CD4-positive, alpha-beta T cell treated with Interleukin-2 at 100 ng/mL for 4 hours (primary cell): ENCODE data around the gene PEAK1.

Experiments
- DNase-seq: peaks from one replicate; pipeline ENCODE4 v3.0.0-alpha.2; 2020; ENCODE audit warnings: low spot score

PEAK1 gene

DNA sequence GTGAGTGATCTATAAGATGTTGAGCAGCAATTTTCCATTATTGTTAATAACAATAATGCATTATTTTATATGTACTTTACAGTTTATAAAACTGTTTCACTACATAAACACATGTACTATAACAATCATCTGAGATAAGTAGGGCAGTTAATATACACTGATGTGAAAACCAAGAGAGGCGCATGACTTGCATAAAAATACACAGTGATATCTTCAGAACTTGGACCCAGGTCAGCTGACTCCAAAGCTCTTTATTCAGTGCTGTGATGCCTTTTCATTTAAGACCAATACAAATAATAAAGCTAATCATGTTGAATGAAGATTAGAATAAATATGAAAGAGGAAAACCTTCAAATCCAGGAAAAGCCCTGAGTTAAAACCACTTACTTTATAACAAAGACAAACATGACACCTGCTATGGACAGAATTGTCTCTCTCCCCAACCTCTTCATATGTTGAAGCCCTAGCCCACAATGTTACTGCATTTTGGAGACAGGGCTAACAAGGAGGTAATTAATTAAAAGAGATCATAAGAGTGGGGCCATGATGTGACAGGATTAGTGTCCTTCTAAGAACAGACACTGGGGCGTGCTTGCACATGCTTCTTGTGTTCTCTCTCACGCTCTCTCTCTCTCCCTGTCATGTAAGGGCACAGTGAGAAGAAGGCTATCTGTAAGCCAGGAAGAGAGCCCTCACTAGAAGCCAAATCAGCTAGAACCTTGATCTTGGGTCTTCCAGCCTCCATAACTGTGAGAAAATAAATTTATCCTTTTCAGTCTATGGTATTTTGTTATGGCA is 293.2 kb downstream of the PEAK1 start:
- no peak for DNase-seq

DNA sequence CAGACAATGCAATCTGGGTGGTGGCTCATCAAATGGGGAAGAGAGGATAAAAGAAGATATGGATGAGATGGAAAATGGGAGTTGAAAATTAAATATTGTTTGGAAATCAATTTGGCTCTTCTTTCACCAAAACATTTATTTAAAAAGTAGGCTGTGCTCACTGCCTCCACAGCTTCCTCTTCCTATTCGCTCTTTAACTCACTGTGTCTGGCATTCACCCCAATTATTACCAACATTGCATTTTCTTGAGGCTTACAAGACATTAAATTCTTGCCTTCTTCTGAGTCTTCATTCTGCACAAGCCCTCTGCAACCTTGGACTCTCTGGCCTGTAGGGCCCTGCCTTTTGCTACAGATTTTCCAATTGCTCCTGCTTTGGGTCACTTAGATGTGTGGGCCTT is 296.1 kb downstream of the PEAK1 start:
- no peak for DNase-seq

DNA sequence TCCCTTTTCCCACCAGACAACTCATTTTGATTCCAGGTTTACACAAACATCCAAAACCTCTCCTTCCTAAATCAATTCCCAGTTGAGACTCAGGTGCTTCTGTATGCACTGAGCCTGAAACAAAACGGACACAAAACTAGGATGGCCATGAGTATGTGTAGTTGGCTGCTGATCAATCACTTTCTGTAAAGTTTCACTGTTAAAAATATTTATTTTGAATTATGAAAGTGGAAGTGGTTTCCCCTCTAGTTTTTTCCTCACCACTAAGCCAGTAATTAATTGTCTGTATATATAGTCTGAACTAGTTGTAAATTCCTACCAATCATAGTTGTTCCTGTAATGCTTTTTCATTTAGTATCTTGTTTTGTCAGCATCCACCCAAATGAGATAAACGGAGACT is 297.3 kb downstream of the PEAK1 start:
- DNase-seq: no peak

DNA sequence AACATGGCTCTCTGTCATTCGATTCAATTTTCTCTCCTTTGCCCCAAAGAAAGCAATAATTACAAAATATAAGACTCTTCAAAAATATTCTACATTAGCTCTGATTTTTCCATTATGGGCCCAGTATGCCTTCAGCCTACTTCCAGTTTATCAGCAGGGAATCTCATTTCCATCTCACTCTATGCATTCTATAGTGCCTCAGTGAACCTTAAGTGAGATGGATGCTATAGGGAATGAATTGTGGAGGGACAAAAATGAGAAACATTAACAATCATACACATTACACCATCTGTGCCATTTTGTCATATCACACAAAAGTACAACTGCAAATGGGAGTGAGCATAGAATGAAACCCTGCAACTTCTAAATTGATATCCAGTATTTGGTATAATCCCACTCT is 298.3 kb downstream of the PEAK1 start:
- no peak for DNase-seq

DNA sequence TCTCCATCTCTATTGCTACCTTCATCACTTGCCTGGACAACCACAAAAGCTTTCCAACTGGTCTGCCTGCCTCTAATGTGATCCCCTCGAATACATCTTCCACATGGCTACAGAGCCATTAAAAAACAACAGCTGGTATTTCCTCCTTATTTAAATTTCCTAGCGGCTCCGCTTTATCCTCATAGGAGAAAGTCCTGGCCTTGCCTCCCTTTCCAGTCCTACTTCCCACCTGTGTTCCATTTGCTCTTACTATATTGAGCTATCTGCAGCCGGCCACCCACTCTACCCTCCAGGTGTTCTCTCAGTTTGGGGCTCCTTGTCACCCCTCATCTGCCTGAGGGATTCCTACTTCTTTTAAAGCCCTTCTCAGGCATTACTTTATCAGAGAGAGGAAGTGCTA is 299.3 kb downstream of the PEAK1 start:
- DNase-seq: no peak

DNA sequence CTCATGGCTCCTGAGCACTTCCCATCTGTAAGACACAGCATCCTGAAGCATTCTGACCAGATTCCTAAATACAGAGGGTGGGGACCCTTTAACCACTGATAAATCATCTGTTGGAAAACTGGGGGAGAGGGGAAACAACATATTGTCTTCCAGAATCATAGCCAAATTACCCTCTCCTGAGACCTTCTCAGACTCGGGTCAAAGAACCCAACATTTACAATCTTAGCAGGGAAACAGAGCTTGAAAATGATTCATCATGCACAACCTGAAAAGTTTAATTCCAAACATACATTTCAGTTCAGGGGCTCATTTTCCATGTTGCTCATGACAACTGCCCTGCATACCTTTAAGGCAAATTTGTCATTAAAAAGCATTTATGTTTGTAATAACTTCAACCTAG is 300.5 kb downstream of the PEAK1 start:
- no peak for DNase-seq

DNA sequence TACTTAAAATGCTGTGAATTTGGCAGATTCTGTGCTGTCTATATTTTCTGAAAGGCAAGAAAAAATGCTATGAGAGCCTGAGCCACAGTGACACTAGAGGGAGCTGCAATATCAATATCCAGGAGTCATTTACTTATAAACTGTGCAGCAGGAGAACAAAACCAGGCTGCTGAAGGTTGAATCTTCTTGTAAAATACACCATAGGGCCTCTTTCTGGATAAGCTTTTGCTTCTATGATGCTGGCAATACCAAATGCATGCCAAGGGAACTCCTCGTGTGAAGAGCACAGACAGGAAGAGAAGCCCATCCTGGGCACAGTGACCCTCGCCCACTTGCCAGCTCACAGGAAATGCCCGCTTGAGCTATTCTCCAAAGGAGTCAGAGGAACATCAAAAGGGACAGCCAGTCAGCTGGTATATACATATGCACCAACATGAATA is 301.0 kb downstream of the PEAK1 start:
- DNase-seq: peak; percentile 50

DNA sequence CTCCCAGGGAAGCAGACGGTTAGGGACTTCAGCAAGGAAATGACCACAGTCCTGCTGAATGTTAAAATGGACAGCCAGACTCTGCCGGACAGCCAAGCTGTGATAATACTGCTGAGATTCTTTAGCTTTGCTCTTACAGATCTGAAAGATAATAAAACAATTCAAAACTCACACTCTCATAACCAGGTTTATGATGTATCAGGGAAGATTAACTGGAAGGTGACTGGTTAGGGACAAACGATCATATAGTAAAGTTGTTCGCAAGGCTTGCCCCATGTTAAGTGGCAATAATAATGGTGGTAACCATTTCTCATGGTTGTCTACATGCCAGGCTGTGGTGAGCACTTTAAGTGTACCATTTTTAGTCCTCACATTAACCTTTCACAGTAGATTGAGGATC is 304.7 kb downstream of the PEAK1 start:
- DNase-seq: no peak

DNA sequence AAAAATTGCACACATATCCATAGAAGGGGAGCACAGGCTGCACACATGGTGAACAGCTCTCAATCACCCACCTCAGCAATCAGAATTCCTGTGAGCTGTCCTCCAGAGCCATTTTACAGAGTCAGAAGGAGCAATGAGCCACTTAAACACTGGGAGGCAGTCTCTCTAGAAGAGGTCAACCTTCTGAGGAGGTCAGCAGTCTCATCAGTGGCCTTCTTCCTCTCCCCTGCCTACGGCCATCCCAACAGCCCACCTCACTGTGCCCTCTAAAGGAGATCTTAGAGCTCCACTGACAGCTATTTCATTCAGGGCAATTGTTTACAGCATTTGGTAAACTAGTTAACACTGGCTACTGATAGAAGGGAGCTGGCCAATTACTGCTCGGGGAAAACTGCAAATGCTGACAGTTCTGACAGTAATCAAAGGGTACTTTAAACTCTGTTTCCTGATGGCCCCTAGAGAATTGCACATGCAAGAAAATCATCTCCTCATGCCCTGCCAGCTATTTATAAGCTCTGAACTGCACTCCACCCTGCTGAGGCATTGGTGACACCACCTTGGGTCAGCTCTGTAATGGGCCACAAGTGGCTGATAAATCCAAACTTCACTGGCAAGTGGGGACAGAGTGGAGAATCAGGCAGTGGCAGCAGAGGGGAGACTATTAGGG is 306.9 kb downstream of the PEAK1 start:
- no peak for DNase-seq

DNA sequence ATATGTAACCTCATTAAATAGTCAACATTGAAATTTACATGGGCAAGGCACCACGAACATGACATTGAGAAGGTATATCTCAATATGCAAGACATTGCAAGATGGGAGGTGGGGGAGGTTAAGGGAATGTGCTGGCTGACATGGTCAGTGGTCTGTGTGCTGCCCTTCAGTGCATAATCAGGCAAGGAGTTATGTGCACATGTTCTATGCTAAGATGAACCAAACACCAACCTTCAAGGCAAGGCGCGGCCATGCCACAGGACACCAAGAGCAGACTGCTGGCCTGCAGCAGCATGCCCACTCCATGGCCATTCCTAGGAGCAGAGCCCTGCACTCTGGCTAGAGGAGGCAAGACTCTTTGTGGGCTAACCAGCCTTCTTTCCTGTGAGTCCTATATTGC is 308.1 kb downstream of the PEAK1 start:
- no peak for DNase-seq

DNA sequence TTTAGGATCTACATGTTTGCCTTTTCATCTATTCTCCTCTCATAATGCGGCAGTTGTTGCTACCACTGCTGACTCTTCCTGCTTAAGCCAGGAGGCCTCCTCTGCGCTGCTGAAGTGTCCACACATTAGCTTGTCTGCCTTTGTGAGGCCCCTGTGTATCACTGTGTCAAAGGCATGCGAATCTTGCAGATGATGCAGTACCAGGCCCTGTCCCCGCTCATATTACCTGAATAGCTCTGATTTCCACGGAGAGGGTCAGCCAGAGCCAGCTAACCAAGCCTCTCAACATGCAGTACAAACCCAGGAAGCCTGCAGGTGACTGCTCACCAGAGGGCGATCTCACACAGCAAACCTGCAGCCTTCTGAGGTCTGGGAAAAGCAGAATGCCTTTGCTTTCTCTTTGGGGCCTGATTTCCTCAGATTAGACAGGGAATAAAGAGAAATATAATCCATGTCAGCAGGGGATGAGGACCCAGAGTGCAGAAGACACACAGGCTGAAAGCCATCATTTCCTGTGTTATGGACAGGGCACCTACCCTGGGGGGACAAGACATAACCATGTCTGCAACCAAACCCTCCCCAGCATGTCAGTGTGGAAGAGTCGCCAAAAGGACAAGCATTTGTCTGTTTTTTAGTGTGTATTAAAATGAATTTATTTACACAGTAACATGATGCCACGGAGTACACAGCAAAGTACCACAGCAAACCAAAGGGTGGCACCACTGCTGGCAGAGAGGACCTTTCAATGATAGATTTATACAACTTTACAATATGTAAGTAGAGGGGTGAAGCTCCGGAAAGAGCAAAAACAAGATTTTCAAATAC is 312.2 kb downstream of the PEAK1 start:
- DNase-seq: peak; percentile 10

DNA sequence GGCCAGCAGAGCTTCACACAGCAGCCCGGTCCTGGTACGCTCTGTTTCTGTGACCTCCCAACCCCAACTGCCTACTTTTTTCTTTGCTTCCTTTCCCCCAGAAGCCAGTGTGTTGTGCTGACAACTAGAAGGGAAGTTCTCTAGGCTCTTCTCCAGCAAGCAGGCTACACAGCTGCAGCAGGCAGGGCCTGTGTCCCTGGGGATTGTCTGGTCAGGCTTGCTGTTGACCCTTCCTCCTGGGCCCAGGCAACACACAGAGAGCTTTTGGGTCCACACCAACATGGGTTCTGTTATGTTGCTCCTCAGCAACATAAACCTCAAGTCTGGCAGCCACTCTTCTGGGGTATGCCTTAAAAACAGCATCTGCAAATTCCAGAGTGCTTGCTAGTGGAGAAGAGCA is 312.8 kb downstream of the PEAK1 start:
- no peak for DNase-seq

DNA sequence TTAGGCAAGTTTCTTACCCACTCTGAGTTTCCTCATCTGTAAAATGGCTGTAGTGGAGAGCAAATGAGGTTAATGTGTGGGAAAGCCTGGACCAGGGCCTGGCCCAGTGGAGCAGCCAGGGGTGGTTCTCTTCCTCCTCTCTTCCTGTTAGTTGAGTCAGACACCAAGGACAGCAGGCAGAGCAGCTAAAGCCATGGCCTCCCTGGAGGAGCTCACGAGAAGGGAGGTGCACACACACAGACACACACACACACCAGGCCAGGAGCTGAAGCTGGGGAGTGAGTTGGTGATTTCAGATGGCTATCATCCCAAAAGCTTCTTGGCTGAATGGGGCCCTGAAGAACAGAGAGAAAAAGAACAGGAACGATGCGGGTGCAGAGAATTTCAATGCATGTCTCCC is 315.7 kb downstream of the PEAK1 start:
- no peak for DNase-seq

DNA sequence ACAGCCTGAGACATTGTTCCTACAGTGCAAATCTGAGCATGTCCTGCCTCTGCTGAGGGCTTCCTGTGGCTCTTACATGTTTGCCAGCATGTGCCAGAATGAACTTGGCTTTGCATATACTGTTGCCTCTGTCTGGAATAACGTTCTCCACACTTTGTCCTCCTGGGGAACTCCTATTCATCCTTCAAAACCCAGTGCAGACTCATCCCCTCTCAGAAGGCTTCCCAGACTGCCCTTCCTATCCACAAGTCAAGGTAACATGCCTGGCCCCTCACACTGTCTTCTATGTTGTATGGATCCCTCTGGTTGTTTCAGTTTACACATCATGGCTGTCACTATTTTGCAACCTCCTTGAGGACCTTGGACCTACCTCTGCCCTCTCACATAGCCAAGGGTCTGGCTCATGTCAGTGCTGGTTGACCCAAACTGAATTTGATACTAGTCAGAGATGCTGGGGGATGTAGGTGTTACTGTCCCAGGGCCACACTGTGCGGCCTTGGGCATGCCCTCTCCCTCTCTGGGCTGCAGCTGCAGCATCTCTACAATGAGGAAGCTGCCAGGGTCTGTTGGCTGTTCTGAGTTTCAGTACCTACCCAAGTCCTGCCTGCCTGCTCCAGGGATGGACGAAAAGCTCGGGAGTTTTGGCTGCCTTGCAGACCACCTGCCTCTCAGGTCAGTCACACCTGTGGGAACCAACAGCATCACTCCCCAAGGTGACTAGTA is 320.0 kb downstream of the PEAK1 start:
- DNase-seq: no peak

DNA sequence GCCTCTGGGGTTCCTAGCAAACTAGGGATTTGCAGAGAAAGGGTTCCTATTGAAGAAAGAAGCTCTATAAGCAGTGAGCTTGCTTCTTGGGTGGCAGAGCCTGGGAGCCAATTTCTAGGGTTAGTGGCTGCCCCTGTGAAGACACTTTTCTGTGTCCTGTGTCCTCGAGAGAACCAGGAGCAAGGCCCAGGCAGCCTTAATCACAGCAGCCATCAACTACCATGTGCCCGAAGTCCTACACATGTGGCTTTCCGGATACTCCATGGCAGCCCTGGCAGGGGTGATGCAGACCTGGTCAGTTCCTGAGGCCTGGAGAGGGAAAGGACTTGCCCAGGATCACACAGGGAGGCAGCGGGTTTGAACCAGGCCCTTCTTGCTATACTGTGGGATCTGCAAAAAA is 321.3 kb downstream of the PEAK1 start:
- no peak for DNase-seq

DNA sequence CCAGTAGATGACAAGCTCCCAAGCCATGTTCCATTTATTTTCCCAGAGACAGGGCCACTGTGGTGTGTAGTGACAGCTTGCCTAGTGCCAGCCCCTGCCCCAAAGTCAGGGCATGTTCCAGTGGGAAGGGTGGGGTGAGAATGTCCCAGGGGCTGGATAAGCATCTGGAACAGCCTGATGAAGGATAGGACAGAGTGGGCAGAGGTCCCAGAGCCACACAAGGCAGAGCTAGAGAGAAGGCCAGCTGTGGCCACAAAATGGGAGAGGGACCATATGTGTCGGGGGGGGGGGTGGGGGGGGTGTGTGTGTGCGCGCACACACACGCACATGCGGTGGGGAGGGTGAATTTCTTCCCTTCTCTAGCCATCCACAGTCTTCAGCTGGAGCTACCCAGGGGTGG is 322.0 kb downstream of the PEAK1 start:
- no peak for DNase-seq

DNA sequence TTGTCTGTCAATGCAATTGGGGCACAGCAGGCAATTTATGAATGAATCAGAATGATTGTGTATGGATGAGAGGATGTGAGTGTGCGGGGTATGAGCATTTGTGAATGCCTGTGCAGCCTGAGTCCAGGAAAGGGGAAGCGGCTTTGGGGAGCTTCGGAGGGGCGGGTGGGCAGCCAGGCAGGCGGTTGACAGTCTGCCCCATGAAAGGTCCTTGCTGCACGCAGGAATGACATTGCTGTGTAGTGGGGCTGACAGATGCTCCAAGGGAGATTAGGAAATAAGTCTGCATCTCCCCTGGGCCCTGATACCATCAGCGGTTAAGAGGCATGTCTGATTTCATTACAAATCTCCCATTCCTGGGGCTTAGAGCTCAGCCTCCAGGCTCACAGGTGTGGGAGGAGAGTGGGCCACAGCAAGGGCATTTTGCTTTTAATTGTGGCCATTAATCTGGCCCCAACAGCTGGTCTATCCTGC is 322.6 kb downstream of the PEAK1 start:
- no peak for DNase-seq

DNA sequence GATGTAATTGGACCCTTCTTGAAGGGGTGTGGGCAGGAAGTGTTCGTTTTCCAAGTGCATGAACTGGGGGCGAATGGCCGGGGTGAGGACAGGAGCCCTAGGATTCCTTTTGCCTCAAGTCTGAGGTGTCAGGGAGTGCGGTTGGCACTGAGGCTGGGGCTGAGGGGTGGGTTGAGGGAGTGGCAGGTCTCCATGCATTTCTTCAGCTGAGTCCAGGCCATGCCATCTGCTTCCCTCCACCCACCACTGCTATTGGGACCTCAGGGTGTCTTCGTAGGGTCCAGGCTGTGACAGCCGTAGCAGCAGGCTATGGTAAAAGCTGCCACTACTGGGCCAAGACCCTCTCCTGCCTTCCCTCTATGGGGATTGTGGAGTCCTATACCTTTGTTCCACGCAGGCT is 323.4 kb downstream of the PEAK1 start:
- no peak for DNase-seq

DNA sequence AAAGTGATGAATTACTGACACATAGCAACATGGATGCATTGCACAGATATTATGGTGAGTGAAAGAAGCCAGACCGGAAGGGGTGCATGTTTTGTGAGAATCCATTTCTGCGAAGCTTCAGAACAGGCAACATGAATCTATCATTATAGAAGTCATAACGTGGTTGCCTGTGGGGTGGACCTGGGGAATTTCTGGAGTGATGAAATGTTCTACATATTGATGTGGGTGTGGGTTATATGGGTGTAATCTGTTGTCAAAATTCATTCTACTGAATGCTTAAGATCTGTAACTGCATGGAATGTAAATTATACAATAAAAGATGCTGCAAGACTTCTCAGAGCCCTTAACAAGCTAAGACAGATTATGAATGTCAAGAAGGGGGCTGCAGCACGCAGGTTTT is 323.8 kb downstream of the PEAK1 start:
- DNase-seq: no peak

DNA sequence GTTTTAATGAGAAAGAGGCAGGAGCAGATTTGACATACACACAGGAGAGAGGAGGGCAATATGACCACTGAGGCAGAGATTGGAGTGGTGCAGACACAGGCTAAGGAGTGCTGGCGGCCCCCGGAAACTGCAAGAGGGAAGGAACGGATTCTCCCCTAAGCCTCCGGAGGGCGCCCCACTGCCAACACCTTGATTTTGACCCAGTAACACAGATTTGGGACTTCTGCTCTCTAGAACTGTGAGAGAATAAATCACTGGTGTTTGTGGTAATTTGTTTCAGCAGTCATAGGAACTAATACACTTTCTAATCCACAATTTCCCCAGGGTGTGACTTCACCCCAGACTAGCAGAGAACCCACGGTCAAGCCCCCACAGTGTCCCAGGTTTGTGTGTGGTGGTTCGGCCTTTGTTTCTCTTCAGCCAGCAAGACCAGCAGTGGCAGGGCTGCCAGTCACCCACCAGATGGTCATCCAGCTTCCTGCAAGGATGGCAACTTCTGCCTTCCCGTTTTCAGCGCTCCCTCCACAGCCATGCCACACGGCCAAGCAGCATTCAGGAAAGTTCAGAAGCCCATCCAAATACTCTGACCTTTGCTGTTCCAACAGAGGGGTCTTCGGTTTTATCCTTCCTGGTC is 325.4 kb downstream of the PEAK1 start:
- DNase-seq: no peak

DNA sequence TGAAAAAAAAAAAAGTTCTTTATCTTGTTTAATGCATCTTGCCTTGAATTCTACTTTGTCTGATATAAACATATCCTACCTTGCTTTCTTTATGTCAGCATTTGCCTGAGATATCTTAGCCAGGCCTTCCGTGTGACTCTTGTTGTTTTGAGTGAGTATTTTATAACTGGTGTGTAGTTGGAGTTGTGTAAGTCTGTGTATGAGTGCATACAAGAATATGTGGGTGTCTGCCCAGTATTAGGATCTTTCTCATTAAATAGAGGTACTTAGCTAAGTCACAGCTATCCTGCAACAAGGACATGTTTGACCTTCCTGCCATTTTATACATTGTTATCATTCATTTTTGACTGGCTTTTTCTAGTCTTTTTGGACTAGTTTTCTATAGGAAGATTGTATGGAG is 326.5 kb downstream of the PEAK1 start:
- DNase-seq: no peak

DNA sequence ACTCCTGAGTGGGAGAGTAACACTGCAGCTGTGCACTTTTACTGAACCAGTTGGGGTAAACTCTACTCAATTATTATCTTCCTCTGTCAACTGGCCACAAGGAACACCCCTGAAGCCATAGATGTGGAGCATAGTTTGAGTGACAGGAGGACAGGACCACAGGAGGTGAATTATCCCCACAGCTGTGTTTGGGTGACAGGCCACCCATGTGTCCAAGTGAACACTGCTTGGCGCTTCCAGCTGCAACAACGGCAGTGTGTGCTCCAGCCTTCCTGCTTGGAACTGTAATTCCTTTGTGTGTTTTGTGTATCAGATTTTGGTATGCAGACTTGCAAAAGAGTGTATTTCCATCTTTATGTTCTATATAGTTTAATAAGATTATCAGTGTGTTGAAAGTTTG is 328.8 kb downstream of the PEAK1 start:
- no peak for DNase-seq
